Measurements from ENCODE around the gene MAP1LC3C. TPM values are rescaled to one million over a fixed set of nuclear protein-coding genes. Genes with fewer than 3 reads are reported as not detected.

The MAP1LC3C gene
- total and polyA plus RNA-seq, 9 of the 15 experiments (the other 6 are each of a cell fraction or from before 2014, with no cell fraction given) = not detected

DNA sequence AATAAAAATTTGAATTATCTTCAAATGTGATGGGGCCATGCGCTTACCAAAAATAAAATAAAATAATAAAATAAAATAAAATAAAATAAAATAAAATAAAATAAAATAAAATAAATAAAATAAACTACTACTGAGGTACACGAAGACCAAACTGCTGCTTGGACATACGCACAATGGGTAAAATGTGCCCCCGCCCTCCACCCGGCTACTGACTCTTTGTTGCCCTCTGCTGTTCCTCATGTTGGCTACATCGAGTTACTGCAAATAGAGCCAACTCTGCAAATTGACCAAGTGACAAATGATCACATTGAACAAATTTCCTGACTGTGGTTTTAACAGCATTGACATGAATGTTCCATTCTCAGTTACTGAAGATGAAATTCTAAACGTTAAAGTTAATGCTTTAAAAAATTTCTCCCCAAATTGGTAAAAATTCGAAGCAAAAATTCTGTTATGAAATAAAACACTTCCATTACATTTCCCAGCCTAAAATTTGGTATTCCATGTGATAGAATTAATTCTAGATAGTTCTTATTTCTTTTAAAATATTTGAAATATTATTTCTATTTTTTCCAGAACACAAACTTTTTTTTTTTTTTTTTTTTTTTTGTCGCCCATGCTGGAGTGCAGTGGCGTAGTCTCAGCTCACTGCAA, 18.8 kb upstream of the MAP1LC3C start (continued):
- TF ChIP-seq, protein P1, sequence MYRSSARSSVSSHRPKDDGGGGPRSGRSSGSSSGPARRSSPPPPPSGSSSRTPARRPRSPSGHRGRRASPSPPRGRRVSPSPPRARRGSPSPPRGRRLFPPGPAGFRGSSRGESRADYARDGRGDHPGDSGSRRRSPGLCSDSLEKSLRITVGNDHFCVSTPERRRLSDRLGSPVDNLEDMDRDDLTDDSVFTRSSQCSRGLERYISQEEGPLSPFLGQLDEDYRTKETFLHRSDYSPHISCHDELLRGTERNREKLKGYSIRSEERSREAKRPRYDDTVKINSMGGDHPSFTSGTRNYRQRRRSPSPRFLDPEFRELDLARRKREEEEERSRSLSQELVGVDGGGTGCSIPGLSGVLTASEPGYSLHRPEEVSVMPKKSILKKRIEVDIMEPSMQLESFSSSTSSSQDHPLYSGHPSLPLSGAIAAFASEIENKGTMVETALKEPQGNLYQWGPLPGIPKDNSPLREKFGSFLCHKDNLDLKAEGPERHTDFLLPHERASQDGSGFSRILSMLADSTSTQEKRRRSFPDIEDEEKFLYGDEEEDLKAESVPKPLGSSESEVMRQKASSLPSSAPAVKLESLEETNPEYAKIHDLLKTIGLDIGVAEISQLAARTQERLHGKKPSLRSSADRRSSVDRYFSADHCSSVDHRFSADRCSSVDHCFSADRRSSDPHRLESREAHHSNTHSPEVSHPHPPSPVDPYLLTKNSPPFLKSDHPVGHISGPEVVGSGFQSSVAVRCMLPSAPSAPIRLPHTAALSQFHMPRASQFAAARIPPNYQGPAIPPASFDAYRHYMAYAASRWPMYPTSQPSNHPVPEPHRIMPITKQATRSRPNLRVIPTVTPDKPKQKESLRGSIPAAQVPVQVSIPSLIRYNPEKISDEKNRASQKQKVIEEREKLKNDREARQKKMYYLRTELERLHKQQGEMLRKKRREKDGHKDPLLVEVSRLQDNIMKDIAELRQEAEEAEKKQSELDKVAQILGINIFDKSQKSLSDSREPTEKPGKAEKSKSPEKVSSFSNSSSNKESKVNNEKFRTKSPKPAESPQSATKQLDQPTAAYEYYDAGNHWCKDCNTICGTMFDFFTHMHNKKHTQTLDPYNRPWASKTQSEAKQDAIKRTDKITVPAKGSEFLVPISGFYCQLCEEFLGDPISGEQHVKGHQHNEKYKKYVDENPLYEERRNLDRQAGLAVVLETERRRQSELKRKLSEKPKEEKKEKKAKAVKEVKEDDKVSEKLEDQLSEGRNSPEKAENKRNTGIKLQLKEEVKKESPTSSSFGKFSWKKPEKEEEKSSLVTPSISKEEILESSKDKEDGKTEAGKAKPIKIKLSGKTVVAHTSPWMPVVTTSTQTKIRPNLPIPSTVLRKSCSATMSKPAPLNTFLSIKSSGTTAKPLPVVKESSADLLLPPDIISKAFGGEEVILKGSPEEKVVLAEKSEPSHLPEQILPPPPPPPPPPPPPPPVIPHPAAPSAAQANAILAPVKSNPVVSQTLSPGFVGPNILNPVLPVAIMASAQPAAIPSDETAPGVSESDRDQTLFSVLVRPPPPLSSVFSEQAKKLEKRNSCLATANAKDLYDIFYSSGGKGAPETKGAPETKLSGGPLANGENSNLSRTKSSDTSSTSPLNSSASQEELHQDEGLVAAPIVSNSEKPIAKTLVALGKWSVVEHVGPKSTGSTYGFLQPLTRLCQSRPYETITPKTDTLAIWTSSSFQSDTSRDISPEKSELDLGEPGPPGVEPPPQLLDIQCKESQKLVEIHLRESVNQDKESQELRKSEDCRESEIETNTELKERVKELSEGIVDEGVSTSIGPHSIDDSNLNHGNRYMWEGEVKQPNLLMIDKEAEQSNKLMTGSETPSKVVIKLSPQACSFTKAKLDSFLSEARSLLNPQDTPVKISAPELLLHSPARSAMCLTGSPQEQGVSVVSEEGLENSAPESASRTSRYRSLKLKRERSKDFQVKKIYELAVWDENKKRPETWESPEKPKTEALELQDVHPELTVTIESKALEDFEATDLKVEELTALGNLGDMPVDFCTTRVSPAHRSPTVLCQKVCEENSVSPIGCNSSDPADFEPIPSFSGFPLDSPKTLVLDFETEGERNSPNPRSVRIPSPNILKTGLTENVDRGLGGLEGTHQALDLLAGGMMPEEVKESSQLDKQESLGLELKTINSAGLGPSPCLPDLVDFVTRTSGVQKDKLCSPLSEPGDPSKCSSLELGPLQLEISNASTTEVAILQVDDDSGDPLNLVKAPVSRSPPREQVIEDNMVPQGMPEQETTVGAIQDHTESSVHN (IDR thresholded peaks at IDR 0.05; ENCODE audit: borderline replicate concordance in 1 of 2, low read depth in 1 of 2) = 0 out of 4 replicates have a peak, but pooled peaks of 1 of the 2 experiments have one; percentile 47
- no peak for TF ChIP-seq U2AF2 (optimal IDR thresholded peaks at IDR 0.05; ENCODE audit: low read depth, low read length)
- no peak for TF ChIP-seq ZBED1 (IDR thresholded peaks at IDR 0.05)
- TF ChIP-seq, protein P2, sequence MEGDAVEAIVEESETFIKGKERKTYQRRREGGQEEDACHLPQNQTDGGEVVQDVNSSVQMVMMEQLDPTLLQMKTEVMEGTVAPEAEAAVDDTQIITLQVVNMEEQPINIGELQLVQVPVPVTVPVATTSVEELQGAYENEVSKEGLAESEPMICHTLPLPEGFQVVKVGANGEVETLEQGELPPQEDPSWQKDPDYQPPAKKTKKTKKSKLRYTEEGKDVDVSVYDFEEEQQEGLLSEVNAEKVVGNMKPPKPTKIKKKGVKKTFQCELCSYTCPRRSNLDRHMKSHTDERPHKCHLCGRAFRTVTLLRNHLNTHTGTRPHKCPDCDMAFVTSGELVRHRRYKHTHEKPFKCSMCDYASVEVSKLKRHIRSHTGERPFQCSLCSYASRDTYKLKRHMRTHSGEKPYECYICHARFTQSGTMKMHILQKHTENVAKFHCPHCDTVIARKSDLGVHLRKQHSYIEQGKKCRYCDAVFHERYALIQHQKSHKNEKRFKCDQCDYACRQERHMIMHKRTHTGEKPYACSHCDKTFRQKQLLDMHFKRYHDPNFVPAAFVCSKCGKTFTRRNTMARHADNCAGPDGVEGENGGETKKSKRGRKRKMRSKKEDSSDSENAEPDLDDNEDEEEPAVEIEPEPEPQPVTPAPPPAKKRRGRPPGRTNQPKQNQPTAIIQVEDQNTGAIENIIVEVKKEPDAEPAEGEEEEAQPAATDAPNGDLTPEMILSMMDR (IDR thresholded peaks at IDR 0.05 in 2 of 3, conservative IDR thresholded peaks at IDR 0.05 in 1 of 3; ENCODE audit: insufficient read depth in 2 of 3, low read depth in 1 of 3, low read length in 3 of 3) = peak; percentile 80 to 91 (median 89)
- TF ChIP-seq, protein P3, sequence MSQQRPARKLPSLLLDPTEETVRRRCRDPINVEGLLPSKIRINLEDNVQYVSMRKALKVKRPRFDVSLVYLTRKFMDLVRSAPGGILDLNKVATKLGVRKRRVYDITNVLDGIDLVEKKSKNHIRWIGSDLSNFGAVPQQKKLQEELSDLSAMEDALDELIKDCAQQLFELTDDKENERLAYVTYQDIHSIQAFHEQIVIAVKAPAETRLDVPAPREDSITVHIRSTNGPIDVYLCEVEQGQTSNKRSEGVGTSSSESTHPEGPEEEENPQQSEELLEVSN (IDR thresholded peaks at IDR 0.05; ENCODE audit: borderline replicate concordance in 1 of 2, extremely low read depth in 1 of 2, insufficient read depth in 1 of 2, insufficient read length in 1 of 2, low read depth in 1 of 2, low read length in 1 of 2, poor library complexity in 1 of 2, severe bottlenecking in 1 of 2) = no peak
- 0 out of 2 replicates have a peak, but pooled peaks have one; percentile 56 for TF ChIP-seq CC2D1A (IDR thresholded peaks at IDR 0.05)
- TF ChIP-seq MAFG (tag; conservative IDR thresholded peaks at IDR 0.05) = peak; percentile 70
- TF ChIP-seq RBM15 (IDR thresholded peaks at IDR 0.05; ENCODE audit: insufficient read depth, low read length) = no peak
- TF ChIP-seq, protein P4, sequence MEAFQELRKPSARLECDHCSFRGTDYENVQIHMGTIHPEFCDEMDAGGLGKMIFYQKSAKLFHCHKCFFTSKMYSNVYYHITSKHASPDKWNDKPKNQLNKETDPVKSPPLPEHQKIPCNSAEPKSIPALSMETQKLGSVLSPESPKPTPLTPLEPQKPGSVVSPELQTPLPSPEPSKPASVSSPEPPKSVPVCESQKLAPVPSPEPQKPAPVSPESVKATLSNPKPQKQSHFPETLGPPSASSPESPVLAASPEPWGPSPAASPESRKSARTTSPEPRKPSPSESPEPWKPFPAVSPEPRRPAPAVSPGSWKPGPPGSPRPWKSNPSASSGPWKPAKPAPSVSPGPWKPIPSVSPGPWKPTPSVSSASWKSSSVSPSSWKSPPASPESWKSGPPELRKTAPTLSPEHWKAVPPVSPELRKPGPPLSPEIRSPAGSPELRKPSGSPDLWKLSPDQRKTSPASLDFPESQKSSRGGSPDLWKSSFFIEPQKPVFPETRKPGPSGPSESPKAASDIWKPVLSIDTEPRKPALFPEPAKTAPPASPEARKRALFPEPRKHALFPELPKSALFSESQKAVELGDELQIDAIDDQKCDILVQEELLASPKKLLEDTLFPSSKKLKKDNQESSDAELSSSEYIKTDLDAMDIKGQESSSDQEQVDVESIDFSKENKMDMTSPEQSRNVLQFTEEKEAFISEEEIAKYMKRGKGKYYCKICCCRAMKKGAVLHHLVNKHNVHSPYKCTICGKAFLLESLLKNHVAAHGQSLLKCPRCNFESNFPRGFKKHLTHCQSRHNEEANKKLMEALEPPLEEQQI (IDR thresholded peaks at IDR 0.05) = 0 out of 2 replicates have a peak, but pooled peaks have one; percentile 25
- TF ChIP-seq MED1 (CRISPR knock-in tag; IDR thresholded peaks at IDR 0.05; ENCODE audit: borderline replicate concordance) = no peak
- no peak for TF ChIP-seq ZNF143 (CRISPR knock-in tag; IDR thresholded peaks at IDR 0.05)
- TF ChIP-seq ZC3H11A (IDR thresholded peaks at IDR 0.05; ENCODE audit: low read depth, low read length) = no peak
- TF ChIP-seq C11orf30 (IDR thresholded peaks at IDR 0.05; ENCODE audit: low read depth) = peak; percentile 75
